Stimulated activated CD4-positive, alpha-beta T cell treated with anti-CD3 and anti-CD28 coated beads, Interleukin-1b, Interleukin-23, amount 100 ng/mL, for 4 hours (primary cell): ENCODE measurements around the gene ATP2A3.
A peak's percentile ranks its signal among the peaks of the same experiment; 100 is the strongest.
"Not testable (repeated sequence)": the region's sequence is repeated elsewhere in the genome, so short reads cannot be mapped to it uniquely, and the experiment has no call there.

Source experiments
- DNase-seq, 2 donors: peaks; one replicate each; pipeline ENCODE4 v3.0.0-alpha.2; 2020; ENCODE audit warnings: low read depth in 2 of 2

ATP2A3 gene

GRCh38 chr17:3956327-3956957 is 7.8 kb downstream of the ATP2A3 start:
- DNase-seq: no peak

- DNase-seq: no peak
Measured at GRCh38 chr17:3955673-3955988, 8.6 kb downstream of the ATP2A3 start.

- no peak for DNase-seq
Measured at GRCh38 chr17:3954976-3955672, 9.1 kb downstream of the ATP2A3 start.

- no peak for DNase-seq
Measured at GRCh38 chr17:3954086-3954485, 10.2 kb downstream of the ATP2A3 start.

GRCh38 chr17:3953542-3953941 is 10.7 kb downstream of the ATP2A3 start:
- DNase-seq: no peak

- no peak for DNase-seq
Measured at GRCh38 chr17:3952186-3952585, 12.1 kb downstream of the ATP2A3 start.

- no peak for DNase-seq
Measured at GRCh38 chr17:3951420-3951819, 12.8 kb downstream of the ATP2A3 start.

- DNase-seq: no peak
Measured at GRCh38 chr17:3951003-3951402, 13.2 kb downstream of the ATP2A3 start.

- DNase-seq: no peak
Measured at GRCh38 chr17:3950584-3950983, 13.7 kb downstream of the ATP2A3 start.

GRCh38 chr17:3949418-3949817 is 14.8 kb downstream of the ATP2A3 start:
- no peak for DNase-seq

GRCh38 chr17:3948551-3948950 is 15.7 kb downstream of the ATP2A3 start:
- not testable (repeated sequence) for DNase-seq

GRCh38 chr17:3947318-3947810 is 16.9 kb downstream of the ATP2A3 start:
- DNase-seq: no peak

- DNase-seq: no peak
Measured at GRCh38 chr17:3946711-3947235, 17.5 kb downstream of the ATP2A3 start.

GRCh38 chr17:3944485-3945388 is 19.5 kb downstream of the ATP2A3 start:
- DNase-seq: peak in 1 of 2 donors; percentile 37

- DNase-seq: no peak
Measured at GRCh38 chr17:3943240-3943891, 20.9 kb downstream of the ATP2A3 start.

- DNase-seq: no peak
Measured at GRCh38 chr17:3940965-3941698, 23.1 kb downstream of the ATP2A3 start.

GRCh38 chr17:3937359-3937758 is 26.9 kb downstream of the ATP2A3 start:
- DNase-seq: no peak

GRCh38 chr17:3935825-3936355 is 28.3 kb downstream of the ATP2A3 start:
- no peak for DNase-seq

GRCh38 chr17:3935140-3935542 is 29.1 kb downstream of the ATP2A3 start:
- no peak for DNase-seq

GRCh38 chr17:3929764-3930163 is 34.5 kb downstream of the ATP2A3 start:
- no peak for DNase-seq

- DNase-seq: no peak
Measured at GRCh38 chr17:3929181-3929580, 35.1 kb downstream of the ATP2A3 start.
